ENCODE results near the gene SLC45A1. TPM values are rescaled to one million over a fixed set of nuclear protein-coding genes. Genes with fewer than 3 reads are reported as not detected.
A peak's percentile ranks its signal among the peaks of the same experiment; 100 is the strongest.
"Not testable (repeated sequence)": the region's sequence is repeated elsewhere in the genome, so short reads cannot be mapped to it uniquely, and the experiment has no call there.

The SLC45A1 gene
- under 1 TPM; 0.16 to 0.56 TPM for total RNA-seq

DNA sequence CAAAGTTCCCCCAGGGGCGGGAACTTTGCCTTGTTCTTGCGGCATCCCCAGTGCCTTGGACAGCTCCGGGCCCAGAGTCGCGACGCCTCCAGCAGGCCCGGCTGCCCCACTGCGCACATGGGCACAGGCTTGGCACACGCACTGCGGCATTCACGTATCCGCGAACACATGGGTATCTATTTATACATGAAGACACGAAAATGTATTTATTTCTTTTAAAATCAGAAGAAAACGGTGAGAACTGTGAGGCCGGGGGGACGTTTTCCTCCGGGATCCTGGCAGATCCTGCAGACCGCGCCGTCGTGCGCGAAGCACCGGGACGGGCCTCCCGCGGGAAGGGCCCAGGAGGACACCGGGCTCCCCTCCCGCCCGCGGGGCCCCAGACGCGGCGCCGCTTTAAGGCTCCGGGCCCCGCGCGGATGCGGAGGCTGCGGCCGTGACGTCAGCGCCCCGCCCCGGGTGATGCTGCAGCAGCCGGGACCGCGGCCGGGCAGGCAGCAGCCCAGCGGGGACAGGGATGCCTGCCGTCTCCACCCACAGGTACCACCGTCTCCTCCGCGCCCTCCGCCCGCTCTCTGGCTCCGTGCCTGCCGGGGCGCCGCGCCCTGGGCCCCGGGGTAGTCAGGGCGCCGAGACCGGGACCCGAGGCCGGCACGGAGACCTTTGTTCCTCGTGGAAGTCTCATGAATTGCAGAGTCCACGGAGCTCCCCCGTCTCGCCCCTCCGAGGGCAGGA is at the start of gene SLC45A1:
TSS of gene SLC45A1 (plus strand) at position 468 of the 735 bp plus-strand sequence. CDS start 6,216 bp downstream, outside the sequence.
- intact Hi-C loops (cut with micrococcal nuclease), result loop anchor here (5.0 kb wide), 1 partner anchor 291 kb away; the partner anchor contains the start of gene ERRFI1
- no peak within 1 kb of the TSS for H3K27ac Mint-ChIP-seq
- H3K36me3 Mint-ChIP-seq (ENCODE audit: low read depth), result no peaks in the 10 kb centered on the region
- CTCF ChIA-PET, result interaction anchor here (1.1 to 4.8 kb wide), 3 partner anchors 286 to 335 kb away, joined by 3 to 37 read pairs (median 9); no protein-coding TSS in a partner anchor
- peaks cover 29% of the 10 kb centered on the region for H3K27me3 Mint-ChIP-seq
- ATAC-seq, result peak; percentile 91
- H3K4me3 Mint-ChIP-seq, result peak within 1 kb of the TSS; percentile 58
- H3K9me3 Mint-ChIP-seq, result no peaks in the 10 kb centered on the region
- TF ChIP-seq, protein P1, sequence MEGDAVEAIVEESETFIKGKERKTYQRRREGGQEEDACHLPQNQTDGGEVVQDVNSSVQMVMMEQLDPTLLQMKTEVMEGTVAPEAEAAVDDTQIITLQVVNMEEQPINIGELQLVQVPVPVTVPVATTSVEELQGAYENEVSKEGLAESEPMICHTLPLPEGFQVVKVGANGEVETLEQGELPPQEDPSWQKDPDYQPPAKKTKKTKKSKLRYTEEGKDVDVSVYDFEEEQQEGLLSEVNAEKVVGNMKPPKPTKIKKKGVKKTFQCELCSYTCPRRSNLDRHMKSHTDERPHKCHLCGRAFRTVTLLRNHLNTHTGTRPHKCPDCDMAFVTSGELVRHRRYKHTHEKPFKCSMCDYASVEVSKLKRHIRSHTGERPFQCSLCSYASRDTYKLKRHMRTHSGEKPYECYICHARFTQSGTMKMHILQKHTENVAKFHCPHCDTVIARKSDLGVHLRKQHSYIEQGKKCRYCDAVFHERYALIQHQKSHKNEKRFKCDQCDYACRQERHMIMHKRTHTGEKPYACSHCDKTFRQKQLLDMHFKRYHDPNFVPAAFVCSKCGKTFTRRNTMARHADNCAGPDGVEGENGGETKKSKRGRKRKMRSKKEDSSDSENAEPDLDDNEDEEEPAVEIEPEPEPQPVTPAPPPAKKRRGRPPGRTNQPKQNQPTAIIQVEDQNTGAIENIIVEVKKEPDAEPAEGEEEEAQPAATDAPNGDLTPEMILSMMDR (IDR thresholded peaks at IDR 0.05), result no peak
- DNase-seq, result peak; percentile 85
- POLR2A ChIA-PET, result interaction anchor here (0.6 kb wide), 1 partner anchor 276 kb away, joined by 3 read pairs; no protein-coding TSS in a partner anchor
- H3K4me1 Mint-ChIP-seq (ENCODE audit: low read depth), result peaks cover 7% of the 10 kb centered on the region

DNA sequence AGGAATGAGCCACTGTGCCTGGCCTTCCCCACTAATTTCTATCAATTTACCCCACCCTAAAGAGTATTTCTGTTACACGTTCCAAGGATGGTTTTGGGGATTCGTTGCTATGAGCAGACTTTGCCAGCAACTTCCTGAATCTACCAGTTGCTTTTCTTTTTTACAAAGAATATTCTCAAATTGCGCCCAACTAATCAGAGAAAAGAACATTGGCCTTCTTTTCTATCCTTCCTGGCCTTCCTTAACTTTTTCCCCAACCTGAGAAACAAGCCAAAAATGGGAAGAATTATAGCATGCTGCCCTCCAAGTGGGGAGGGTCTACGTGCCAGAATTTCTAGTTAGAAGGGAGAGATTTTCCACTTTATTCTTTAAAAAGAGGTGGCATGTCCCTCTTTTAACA is 44.9 kb upstream of the SLC45A1 start:
- TF ChIP-seq, protein P1 (IDR thresholded peaks at IDR 0.05), result no peak
- Mint-ChIP-seq H3K4me3 (no peak overlapping the region), H3K27ac (no peak overlapping the region), H3K27me3 (peaks cover 3% of the 10 kb centered on the region), H3K9me3 (no peaks in the 10 kb centered on the region), H3K4me1 (ENCODE audit: low read depth) (no peaks in the 10 kb centered on the region), H3K36me3 (ENCODE audit: low read depth) (no peaks in the 10 kb centered on the region)
- intact Hi-C loops (cut with micrococcal nuclease), result no loop called here
- ChIA-PET POLR2A (no interaction called here), CTCF (no interaction called here)
- DNase-seq (no peak), ATAC-seq (no peak)

DNA sequence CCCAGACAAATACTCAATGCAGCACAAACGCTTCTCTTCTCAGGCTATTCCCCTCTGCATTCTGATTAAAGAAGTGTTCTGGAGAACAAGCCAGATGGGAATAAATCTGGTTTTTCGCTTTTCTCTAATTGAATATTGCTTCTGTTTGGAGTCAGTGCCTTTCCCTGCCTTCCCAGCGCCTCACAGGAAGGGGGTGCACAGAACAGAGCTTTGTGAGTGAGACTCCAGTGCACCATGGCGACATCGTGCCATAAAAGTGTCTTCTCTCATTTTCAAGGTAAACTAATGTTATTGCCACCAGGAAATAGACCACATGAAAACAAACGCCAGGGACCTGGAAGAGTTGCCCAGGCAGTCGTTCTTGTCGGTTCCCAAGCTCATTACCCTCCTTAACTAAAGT is 43.6 kb upstream of the SLC45A1 start:
- peaks cover 4% of the 10 kb centered on the region for H3K27me3 Mint-ChIP-seq
- DNase-seq, result no peak
- H3K36me3 Mint-ChIP-seq (ENCODE audit: low read depth), result no peaks in the 10 kb centered on the region
- H3K4me3 Mint-ChIP-seq, result no peak overlapping the region
- ChIA-PET CTCF (interaction anchor here (1.1 to 1.7 kb wide), 2 partner anchors 28 to 259 kb away, joined by 4 read pairs; no protein-coding TSS in a partner anchor), POLR2A (no interaction called here)
- ATAC-seq, result no peak
- no peaks in the 10 kb centered on the region for H3K9me3 Mint-ChIP-seq
- no peaks in the 10 kb centered on the region for H3K4me1 Mint-ChIP-seq (ENCODE audit: low read depth)
- no peak overlapping the region for H3K27ac Mint-ChIP-seq
- intact Hi-C loops (cut with micrococcal nuclease), result no loop called here
- TF ChIP-seq, protein P1 (IDR thresholded peaks at IDR 0.05), result no peak

DNA sequence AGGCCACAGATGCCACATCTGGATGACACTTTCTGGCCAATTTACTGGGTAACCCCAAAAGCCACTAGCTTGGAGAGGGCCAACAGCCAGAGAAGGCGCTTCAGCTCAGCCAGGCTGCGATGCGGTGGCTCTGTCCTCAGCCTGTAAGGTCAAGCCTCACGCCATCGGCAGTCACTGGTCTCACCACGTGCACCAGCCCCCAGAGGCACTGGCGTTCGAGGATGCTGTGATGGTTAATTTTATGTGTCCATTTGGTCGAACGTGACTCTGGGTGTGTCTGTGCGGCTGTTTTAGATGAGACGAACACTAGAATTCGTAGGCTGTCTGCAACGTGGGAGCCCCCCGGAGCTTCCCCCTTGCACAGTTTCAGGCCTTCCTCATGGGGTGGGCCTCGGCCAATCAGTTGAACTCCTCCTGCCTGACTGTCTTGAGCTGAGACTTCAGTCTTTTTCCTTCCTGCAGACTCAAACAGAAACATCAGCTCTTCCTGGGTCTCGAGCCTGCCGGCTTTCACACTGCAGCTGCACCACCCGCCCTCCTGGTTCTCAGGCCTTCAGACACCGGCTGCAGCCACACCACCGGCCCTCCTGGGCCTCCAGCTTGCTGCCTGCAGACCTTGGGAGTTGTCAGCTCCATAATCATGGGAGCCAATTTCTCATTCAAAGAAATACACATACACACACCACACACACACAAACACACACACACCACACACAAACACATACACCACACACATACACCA is 41.6 kb upstream of the SLC45A1 start:
- TF ChIP-seq, protein P1 (IDR thresholded peaks at IDR 0.05), result no peak
- ATAC-seq, result peak; percentile 34
- Mint-ChIP-seq H3K27me3 (peaks cover 9% of the 10 kb centered on the region), H3K4me1 (ENCODE audit: low read depth) (no peaks in the 10 kb centered on the region), H3K27ac (no peak overlapping the region), H3K9me3 (no peaks in the 10 kb centered on the region), H3K36me3 (ENCODE audit: low read depth) (no peaks in the 10 kb centered on the region), H3K4me3 (no peak overlapping the region)
- peak; percentile 13 for DNase-seq
- CTCF ChIA-PET, result no interaction called here
- POLR2A ChIA-PET, result no interaction called here
- intact Hi-C loops (cut with micrococcal nuclease), result no loop called here

DNA sequence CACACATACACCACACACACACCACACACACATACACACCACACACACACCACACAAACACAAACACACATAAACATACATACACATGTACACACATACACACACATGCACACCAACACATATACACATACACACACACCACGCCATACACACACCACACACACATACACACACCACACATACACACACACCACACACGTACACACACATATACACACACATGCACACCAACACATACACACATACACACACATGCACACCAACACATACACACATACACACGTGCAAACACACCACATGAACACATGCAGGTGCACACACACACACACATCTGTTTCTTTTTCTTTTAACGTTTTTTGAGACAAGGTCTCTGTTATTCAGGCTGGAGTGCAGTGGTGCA is 41.0 kb upstream of the SLC45A1 start:
- peaks cover 15% of the 10 kb centered on the region for H3K27me3 Mint-ChIP-seq
- ATAC-seq (no peak), DNase-seq (no peak)
- H3K36me3 Mint-ChIP-seq (ENCODE audit: low read depth), result no peaks in the 10 kb centered on the region
- H3K27ac Mint-ChIP-seq, result no peak overlapping the region
- TF ChIP-seq, protein P1 (IDR thresholded peaks at IDR 0.05), result no peak
- ChIA-PET POLR2A (no interaction called here), CTCF (no interaction called here)
- intact Hi-C loops (cut with micrococcal nuclease), result no loop called here
- no peaks in the 10 kb centered on the region for H3K4me1 Mint-ChIP-seq (ENCODE audit: low read depth)
- no peaks in the 10 kb centered on the region for H3K9me3 Mint-ChIP-seq
- no peak overlapping the region for H3K4me3 Mint-ChIP-seq

DNA sequence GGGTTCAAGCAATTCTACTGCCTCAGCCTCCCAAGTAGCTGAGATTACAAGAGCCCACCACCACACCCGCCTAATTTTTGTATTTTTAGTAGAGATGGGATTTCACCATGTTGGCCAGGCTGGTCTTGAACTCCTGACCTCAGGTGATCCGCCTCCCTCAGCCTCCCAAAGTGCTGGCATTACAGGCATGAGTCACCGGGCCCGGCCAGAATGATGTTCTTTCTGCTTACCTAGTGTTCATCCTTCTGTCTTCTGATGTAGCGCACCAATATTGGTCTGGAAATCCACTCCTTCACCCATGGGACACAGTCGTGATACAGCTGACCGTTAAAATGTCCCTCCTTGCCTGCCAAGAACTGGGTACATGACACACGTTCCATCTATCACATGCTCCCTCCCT is 39.2 kb upstream of the SLC45A1 start:
- CTCF ChIA-PET; H3K4me1 Mint-ChIP-seq (ENCODE audit: low read depth); ATAC-seq; DNase-seq; H3K36me3 Mint-ChIP-seq (ENCODE audit: low read depth); H3K27ac Mint-ChIP-seq; intact Hi-C loops (cut with micrococcal nuclease); H3K9me3 Mint-ChIP-seq; H3K4me3 Mint-ChIP-seq: not testable (repeated sequence)
- POLR2A ChIA-PET, result interaction anchor here (0.6 kb wide), 1 partner anchor 457 kb away, joined by 3 read pairs; no protein-coding TSS in a partner anchor
- H3K27me3 Mint-ChIP-seq, result peaks cover 26% of the 10 kb centered on the region

Measured in activated CD8-positive, alpha-beta T cell treated with anti-CD3 and anti-CD28 coated beads for 36 hours (primary cell).